GM19468 (cell line): ENCODE measurements around the gene ESYT1.
A peak's percentile ranks its signal among the peaks of the same experiment; 100 is the strongest.

Experiments used
- ATAC-seq: cut with Tn5 transposase; IDR thresholded peaks from one replicate; pipeline ENCODE4 v1.9.1; 2021; ENCODE audit warnings: mild to moderate bottlenecking, moderate library complexity, moderate number of reproducible peaks; ENCODE audit not compliant: unreplicated experiment; ENCODE audit errors: extremely low read depth

Gene ESYT1

GRCh38 chr12:56127888-56128669, at the start of gene ESYT1:
ESYT1 (plus strand) TSS chr12:56128267; CDS start chr12:56128320, 53 bp downstream.
- ATAC-seq: peak; percentile 85

GRCh38 chr12:56078427-56078826, 49.6 kb upstream of the ESYT1 start:
- ATAC-seq: no peak

GRCh38 chr12:56078931-56079722, 48.9 kb upstream of the ESYT1 start:
- no peak for ATAC-seq

- no peak for ATAC-seq
These were observed 48.1 kb upstream of the ESYT1 start, which contains the start of gene ERBB3 for GRCh38 chr12:56079723-56080555. ERBB3 (plus strand) TSS chr12:56080165; CDS start chr12:56080301, 136 bp downstream.

GRCh38 chr12:56080556-56081138, 47.4 kb upstream of the ESYT1 start:
- ATAC-seq: no peak

GRCh38 chr12:56081393-56082347, 46.4 kb upstream of the ESYT1 start:
- no peak for ATAC-seq

GRCh38 chr12:56082382-56082781, 45.7 kb upstream of the ESYT1 start:
- no peak for ATAC-seq

GRCh38 chr12:56082967-56083366, 45.1 kb upstream of the ESYT1 start:
- ATAC-seq: no peak

- no peak for ATAC-seq
These were observed 43.0 kb upstream of the ESYT1 start for GRCh38 chr12:56084958-56085543.

GRCh38 chr12:56086096-56086495, 42.0 kb upstream of the ESYT1 start:
- no peak for ATAC-seq

- ATAC-seq: no peak
These were observed 41.5 kb upstream of the ESYT1 start for GRCh38 chr12:56086608-56087007.

GRCh38 chr12:56087220-56087619, 40.8 kb upstream of the ESYT1 start:
- ATAC-seq: no peak

- no peak for ATAC-seq
These were observed 30.3 kb upstream of the ESYT1 start for GRCh38 chr12:56097738-56098137.

GRCh38 chr12:56098592-56098991, 29.5 kb upstream of the ESYT1 start:
- ATAC-seq: no peak

- no peak for ATAC-seq
These were observed 28.3 kb upstream of the ESYT1 start for GRCh38 chr12:56099787-56100186.

GRCh38 chr12:56101045-56101444, 27.0 kb upstream of the ESYT1 start:
- no peak for ATAC-seq

- ATAC-seq: no peak
These were observed 25.4 kb upstream of the ESYT1 start for GRCh38 chr12:56102683-56103065.

GRCh38 chr12:56103066-56103711, 24.9 kb upstream of the ESYT1 start:
- no peak for ATAC-seq
